ENCODE results near the gene CNN3.

GRCh38 chr1:94865360-94865759 lies 61.5 kb downstream of the CNN3 start:
- TF ChIP-seq CTCF (IDR thresholded peaks at IDR 0.05) (no peak), POLR2A (IDR thresholded peaks at IDR 0.05) (no peak)
